GM13976 (cell line): Measurements from ENCODE around the gene SUSD4.

Experiments
- DNase-seq: peaks from one replicate; pipeline ENCODE4 v3.0.0; 2012; ENCODE audit warnings: low spot score
- in situ Hi-C: fragments of 300-500 bp; cut with MboI; formaldehyde crosslinking; loops from one replicate; pipeline ENCODE4 v1.12.0; 2022; ENCODE audit warnings: low sequenced_read_pairs, mixed read lengths, inconsistent platforms; ENCODE audit not compliant: unreplicated experiment
- TF ChIP-seq, protein P1 (sequence below): IDR thresholded peaks from 2 replicates; pipeline ENCODE4 v1.5.1; 2012; ENCODE audit warnings: borderline replicate concordance, mild to moderate bottlenecking; ENCODE audit not compliant: insufficient read depth; ENCODE audit errors: extremely low read depth, missing control alignments, control extremely low read depth

The SUSD4 gene

DNA sequence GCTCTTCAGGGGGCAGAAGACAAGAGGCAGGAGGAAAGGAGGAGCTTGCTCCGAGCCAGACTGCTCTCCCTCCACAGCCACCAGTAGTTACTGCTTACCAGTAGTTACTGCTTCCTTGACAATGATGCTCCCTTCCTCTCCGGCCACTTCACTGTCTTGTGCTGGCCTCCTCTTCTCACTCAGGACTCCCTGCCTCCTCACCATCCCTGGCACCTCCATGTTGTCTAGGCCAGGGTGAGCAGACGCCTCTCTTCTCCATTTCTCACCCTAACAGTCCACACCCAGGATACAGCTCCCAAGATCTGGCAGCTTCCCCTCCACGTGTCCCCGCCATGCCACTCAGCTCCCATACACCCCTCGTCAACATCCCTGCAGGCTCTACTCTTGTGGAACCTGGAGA lies 138.5 kb downstream of the SUSD4 start:
- no peak for DNase-seq
- in situ Hi-C loops = no loop called here
- TF ChIP-seq, protein P1, sequence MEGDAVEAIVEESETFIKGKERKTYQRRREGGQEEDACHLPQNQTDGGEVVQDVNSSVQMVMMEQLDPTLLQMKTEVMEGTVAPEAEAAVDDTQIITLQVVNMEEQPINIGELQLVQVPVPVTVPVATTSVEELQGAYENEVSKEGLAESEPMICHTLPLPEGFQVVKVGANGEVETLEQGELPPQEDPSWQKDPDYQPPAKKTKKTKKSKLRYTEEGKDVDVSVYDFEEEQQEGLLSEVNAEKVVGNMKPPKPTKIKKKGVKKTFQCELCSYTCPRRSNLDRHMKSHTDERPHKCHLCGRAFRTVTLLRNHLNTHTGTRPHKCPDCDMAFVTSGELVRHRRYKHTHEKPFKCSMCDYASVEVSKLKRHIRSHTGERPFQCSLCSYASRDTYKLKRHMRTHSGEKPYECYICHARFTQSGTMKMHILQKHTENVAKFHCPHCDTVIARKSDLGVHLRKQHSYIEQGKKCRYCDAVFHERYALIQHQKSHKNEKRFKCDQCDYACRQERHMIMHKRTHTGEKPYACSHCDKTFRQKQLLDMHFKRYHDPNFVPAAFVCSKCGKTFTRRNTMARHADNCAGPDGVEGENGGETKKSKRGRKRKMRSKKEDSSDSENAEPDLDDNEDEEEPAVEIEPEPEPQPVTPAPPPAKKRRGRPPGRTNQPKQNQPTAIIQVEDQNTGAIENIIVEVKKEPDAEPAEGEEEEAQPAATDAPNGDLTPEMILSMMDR = no peak

DNA sequence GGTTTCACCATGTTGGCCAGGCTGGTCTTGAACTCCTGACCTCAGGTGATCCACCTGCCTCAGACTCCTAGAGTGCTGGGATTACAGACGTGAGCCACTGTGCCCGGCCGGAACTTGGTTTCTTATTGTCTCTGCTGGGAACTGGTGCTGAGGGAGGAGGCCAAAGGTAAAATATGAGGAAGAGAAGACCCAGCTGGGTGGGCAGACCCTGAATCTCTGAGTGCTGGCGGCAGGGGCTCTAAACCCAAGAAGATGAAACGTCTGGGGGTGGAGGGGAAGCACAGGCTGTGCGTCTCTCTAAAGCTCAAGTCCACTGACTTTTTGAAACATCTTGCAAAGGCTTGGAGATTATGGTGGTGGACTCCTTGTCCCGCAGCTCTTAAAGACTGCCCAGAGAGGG lies 138.9 kb downstream of the SUSD4 start:
- in situ Hi-C loops = no loop called here
- TF ChIP-seq, protein P1 = no peak
- DNase-seq = no peak

DNA sequence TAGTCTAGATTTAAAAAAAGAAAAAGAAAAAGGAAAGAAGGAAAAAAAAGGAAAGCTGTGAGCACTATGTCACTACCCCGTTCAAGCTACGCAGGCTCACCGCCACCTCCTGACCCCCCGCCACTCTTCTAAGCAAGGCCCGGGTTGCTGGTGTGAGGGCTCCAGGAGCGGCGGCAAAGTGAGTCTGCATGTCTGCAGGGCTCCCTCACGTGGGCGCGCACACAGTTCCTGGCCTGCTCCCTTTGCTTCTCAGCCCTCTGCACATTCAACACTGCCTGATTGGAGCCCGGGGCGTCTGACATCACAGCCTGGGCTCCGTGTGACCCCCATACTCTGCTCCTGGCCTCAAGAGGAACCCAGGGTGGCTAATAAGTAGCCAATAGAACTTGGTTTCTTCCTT lies 139.5 kb downstream of the SUSD4 start:
- DNase-seq = no peak
- in situ Hi-C loops = no loop called here
- TF ChIP-seq, protein P1 = no peak

DNA sequence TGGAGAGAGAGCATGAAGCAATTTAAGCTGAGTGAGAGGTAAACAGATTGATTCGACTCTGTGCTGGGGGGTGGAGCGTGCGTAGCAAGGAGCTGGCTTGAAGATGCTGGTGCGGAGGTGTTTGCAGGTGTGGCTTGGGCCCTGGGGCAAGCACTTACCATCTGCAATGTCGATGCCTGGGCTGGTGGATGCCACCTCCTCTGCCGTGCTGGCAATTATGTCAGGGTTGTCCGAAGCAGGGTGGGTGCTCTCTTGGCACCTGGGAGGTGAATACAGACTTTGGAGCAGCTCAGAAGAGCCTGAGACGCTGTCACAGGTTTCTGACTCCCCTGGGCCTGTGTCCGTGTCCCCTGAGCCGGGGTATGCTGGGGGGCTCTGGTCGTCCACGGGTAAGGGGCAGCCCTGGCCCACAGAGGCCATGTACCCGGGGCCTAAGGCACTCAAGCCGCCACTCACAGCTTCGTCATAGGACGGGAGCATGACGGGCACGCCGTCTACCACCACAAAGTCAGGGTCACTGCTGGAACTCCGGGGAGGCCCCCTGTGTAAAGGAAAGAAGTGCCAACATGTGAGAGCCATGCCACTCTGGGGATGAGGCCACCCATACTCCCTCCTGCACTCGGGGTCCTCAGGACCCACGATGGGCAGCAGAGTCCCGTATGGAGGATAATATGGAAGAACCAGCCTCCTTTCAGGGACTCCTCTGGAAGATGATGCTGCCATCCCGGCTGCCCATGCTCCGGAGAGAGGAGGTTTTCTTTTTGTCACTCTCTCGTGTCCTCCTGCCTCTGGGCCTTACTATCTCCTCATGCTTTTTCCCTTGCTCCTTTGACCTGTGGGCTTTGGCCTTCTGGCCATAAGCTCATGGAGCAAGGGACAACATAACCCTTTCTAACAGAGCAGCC lies 140.6 kb downstream of the SUSD4 start:
- in situ Hi-C loops = no loop called here
- DNase-seq = no peak
- TF ChIP-seq, protein P1 = no peak

DNA sequence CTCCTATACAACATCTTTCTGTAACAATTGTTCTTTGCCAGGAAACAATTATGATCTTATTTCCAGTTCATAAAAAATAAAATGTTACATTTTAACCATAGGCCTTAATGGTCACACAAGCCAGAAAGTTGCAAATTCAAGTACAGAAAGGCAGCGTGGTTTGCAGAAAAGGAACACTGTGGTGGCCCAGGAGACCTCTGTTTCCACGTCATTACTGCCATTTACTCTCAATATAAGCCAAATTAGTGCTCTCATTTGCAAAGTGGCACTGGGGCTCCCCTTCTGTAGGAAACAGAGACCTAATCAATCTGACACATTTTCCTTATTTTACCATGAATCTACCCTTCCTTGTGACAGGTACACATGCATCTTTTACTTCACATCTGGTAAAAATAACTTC lies 141.6 kb downstream of the SUSD4 start:
- no peak for DNase-seq
- TF ChIP-seq, protein P1 = no peak
- in situ Hi-C loops = no loop called here

DNA sequence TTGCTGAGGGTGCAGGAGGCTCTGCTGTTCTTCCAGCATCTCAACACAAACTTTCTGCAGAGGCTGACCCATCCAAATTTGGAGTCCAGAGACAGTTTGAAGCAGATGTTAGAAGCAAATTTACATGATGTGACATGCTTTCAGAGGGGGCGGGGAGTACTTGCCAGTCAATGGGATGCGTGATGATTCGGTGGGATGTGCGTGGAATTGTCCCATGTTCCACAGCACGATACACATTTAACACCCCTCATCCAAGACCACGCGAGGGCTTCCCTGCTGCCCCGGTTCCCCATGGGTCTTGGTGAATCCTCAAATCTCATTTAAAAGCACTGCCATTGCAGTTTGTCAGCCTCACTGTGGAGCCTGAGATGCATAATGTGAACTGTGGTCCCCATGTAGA lies 142.3 kb downstream of the SUSD4 start:
- DNase-seq = no peak
- in situ Hi-C loops = no loop called here
- TF ChIP-seq, protein P1 = no peak
